GM12891 (cell line): ENCODE data around the gene IRAK3.
"Not testable (repeated sequence)": the region's sequence is repeated elsewhere in the genome, so short reads cannot be mapped to it uniquely, and the experiment has no call there.

ENCODE experiments used
- DNase-seq: peaks from one replicate; pipeline ENCODE4 v3.0.0; 2011; ENCODE audit warnings: low spot score; ENCODE audit not compliant: insufficient read length
- FAIRE-seq: peaks from 2 replicates; lab custom pipeline; 2011; peaks lifted over from hg19 to GRCh38; lab: Jason Lieb, UNC
- PAX5 ChIP-seq: IDR thresholded peaks from 2 replicates; pipeline ENCODE4 v1.6.1; 2011; ENCODE audit warnings: low read length, moderate library complexity, mild to moderate bottlenecking; ENCODE audit not compliant: insufficient read depth, severe bottlenecking
- POLR2A ChIP-seq: IDR thresholded peaks from 2 replicates; pipeline ENCODE4 v1.6.1; 2011; ENCODE audit warnings: low read depth, low read length, control low read depth
- POLR2AphosphoS5 ChIP-seq: IDR thresholded peaks from 2 replicates; pipeline ENCODE4 v1.6.1; 2011; ENCODE audit warnings: low read depth, low read length, control low read depth
- POU2F2 ChIP-seq: IDR thresholded peaks from 2 replicates; pipeline ENCODE4 v1.6.1; 2011; ENCODE audit warnings: low read depth, mild to moderate bottlenecking, control low read depth, low read length, moderate library complexity
- SPI1 ChIP-seq: IDR thresholded peaks from 2 replicates; pipeline ENCODE4 v1.6.1; 2011; ENCODE audit warnings: low read depth, low read length, control low read depth
- TAF1 ChIP-seq: IDR thresholded peaks from 2 replicates; pipeline ENCODE4 v1.6.1; 2011; ENCODE audit warnings: low read depth, low read length, control low read depth

The IRAK3 gene

DNA sequence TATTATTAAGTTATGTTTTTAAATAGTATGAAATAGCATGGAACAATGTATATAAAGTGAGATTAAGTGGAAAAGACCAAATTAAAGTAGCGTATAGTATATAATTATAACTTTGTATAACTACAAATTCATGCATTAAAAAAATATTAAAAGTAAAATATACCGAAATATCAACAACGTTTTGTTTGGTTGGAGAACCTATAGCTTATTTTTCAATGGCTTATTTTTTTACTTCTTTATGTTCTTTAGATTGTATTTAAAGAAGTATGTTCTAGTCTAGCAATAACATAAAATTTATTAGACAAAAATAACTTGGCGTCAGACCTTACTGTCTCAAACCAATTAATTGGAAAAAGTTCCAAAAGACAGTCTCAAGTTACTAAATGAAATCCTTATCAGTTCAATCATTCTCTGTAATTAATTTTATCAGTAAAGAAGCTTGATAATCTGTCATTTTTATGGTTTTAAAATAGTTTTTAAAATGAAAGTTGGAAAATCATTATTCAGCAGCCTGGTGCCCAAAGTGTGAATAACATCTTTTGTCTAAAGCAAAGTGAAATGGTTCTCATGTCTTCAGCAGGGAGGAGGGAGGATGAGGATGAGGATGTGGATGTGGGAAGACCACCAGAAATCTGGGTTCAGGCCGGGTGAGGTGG lies 46.7 kb downstream of the IRAK3 start:
- no peak for FAIRE-seq
- TF ChIP-seq POLR2A (no peak), PAX5 (no peak), POU2F2 (no peak), POLR2AphosphoS5 (no peak), TAF1 (no peak), SPI1 (no peak)
- no peak for DNase-seq

GRCh38 chr12:66236282-66236675 lies 47.3 kb downstream of the IRAK3 start:
- DNase-seq, FAIRE-seq: not testable (repeated sequence)

DNA sequence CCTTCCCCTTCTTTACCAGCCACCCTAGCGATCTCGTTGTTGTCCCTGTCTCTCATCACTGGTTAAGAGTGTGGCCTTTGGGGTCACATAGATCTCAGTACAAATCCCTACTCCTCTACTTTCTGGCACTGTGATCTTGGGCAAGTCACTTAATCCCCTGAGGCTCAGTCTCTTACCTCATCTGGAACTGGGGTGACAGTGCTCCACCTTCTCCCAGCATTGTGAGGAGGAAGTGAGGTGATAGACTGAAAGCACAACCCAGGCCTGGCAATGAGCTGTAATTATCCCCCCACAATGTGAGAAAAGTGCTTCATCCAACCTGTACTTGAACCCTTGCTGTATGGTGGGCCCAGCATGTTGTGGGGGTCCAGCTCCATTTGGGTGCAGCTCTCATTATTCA lies 48.0 kb downstream of the IRAK3 start:
- TF ChIP-seq POLR2AphosphoS5 (no peak), SPI1 (peak; percentile 62), POLR2A (no peak), POU2F2 (no peak)
- FAIRE-seq (peak; percentile 58), DNase-seq (no peak)

GRCh38 chr12:66237505-66238175 lies 48.6 kb downstream of the IRAK3 start:
- TF ChIP-seq POLR2A: no peak
- TF ChIP-seq POU2F2: no peak
- no peak for TF ChIP-seq PAX5
- no peak for TF ChIP-seq POLR2AphosphoS5
- TF ChIP-seq SPI1: peak; percentile 17; the same call in 1 of the 2 replicates
- no peak for TF ChIP-seq TAF1
- FAIRE-seq (no peak), DNase-seq (no peak)

DNA sequence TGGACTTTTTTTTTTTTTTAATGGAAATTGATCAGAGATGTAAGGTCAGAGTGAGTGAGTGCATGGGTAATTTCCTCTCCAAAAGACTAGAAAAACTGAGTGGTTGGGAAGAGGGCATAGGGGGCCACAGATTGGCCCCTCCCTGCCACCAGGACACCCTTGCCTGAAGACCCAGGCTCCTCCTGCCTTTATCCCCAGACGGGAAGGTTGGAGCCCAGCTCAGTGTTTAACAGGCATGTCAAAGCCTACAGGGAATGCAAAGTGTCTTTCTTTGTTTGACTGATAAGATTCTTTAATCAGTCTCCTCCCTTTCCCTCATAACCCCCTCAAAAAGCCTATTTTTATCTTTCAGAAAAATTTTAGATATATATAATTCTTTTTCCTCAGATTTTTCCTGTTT lies 50.3 kb downstream of the IRAK3 start:
- TF ChIP-seq POLR2AphosphoS5 (no peak), SPI1 (no peak), POU2F2 (no peak), TAF1 (no peak), PAX5 (no peak), POLR2A (no peak)
- DNase-seq (no peak), FAIRE-seq (no peak)

DNA sequence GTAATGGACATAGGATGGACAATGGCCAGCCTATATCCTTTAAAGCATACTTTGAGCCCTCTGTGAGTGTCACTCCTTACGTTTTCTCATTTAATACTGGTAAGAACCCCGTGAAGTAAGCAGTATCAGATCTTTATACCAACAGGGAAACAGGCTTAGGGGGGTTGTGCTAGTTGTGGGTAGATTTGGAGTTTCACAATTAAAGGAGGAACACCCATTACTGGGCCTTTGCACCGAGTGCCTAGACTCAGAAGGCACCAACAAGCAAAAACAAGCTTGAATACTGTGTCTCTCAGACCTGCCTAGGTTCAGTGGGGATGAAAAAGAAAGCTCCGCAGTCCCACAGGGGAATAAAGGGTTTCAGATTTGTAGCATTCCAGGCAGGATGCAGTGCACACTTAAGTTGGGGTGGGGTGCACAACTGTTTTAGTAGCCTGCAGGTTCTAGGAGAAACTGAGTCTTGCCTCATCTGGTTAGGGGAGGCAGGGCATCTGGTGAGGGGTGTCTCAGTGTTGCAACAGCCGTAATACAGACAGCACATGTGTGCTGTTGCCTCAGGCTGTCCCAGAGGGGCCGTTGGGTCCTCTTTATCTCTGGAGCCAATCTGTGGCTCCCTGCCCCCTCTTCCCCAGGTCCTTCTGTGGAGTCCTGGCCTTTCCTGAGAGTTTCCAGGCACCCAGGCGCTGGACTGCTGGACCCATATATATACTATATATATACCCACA lies 51.2 kb downstream of the IRAK3 start:
- TF ChIP-seq POLR2AphosphoS5: no peak
- TF ChIP-seq POLR2A: no peak
- no peak for TF ChIP-seq PAX5
- TF ChIP-seq POU2F2: no peak
- TF ChIP-seq SPI1: no peak
- no peak for TF ChIP-seq TAF1
- DNase-seq: no peak
- no peak for FAIRE-seq

- TF ChIP-seq PAX5 (no peak), POLR2A (no peak), SPI1 (no peak), POLR2AphosphoS5 (no peak), TAF1 (no peak), POU2F2 (no peak)
- no peak for FAIRE-seq
- DNase-seq: no peak
Measured at GRCh38 chr12:66241061-66242043, 52.3 kb downstream of the IRAK3 start.

DNA sequence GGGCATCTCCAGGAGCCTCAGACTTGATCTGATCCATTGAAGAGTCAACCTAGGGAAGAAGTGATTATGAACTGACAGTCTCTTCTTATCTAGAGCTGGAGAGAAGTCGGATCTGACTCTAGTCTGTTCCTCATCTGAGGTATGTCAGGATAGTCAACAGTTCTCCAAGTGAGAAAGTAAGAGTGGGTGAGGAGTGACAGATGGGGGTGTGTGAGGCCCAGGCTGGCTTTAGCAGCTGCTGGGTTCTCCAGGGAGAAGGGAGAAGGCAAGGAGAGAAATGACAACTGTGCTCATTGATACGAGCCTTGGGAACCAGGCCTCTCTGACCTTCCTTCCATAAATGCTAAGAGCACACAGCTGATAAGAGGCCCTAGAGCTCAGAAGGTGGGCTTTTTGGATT lies 53.3 kb downstream of the IRAK3 start:
- FAIRE-seq: no peak
- DNase-seq: no peak
- no peak for TF ChIP-seq TAF1

GRCh38 chr12:66243911-66244310 lies 54.9 kb downstream of the IRAK3 start:
- no peak for TF ChIP-seq TAF1
- no peak for TF ChIP-seq PAX5
- no peak for TF ChIP-seq SPI1
- no peak for TF ChIP-seq POU2F2
- TF ChIP-seq POLR2A: no peak
- no peak for TF ChIP-seq POLR2AphosphoS5
- DNase-seq (no peak), FAIRE-seq (no peak)
